OCI-LY3 (cell line): ENCODE results near the gene ADD2.

Source experiments
- H2AFZ ChIP-seq: fragments of 200-600, 300-600 bp; shearing (Covaris generic); 2 replicates; pipeline ENCODE4 v1.6.0; 2014; ENCODE audit warnings: antibody characterized with exemption, low read depth, low read length
- H3K27ac ChIP-seq: fragments of 200-600, 300-600 bp; sonication (generic); 2 replicates; pipeline ENCODE4 v1.5.1; 2014; ENCODE audit warnings: mild to moderate bottlenecking, low read length, moderate library complexity, mixed read lengths
- H3K27me3 ChIP-seq: fragments of 200-600, 300-600 bp; sonication (generic); 2 replicates; pipeline ENCODE4 v1.6.1; 2014; ENCODE audit warnings: low read depth, low read length, mixed read lengths
- H3K36me3 ChIP-seq: fragments of 200-600, 300-600 bp; sonication (generic); replicated peaks from 2 replicates; pipeline ENCODE3; 2014; ENCODE audit warnings: low read depth, low read length, mixed read lengths
- H3K4me1 ChIP-seq: fragments of 300-600, 200-600 bp; sonication (generic); 2 replicates; pipeline ENCODE4 v1.6.1; 2014; ENCODE audit warnings: low read length, mixed read lengths
- H3K4me2 ChIP-seq: fragments of 200-600, 300-600 bp; sonication (generic); 2 replicates; pipeline ENCODE4 v1.6.1; 2014; ENCODE audit warnings: low read length, mixed read lengths
- H3K4me3 ChIP-seq: fragments of 300-600, 200-600 bp; sonication (generic); 2 replicates; pipeline ENCODE4 v1.5.1; 2014; ENCODE audit warnings: antibody characterized with exemption, mild to moderate bottlenecking, low read length, moderate library complexity
- H3K79me2 ChIP-seq: fragments of 300-600, 200-600 bp; shearing (Covaris generic); 2 replicates; pipeline ENCODE4 v1.6.1; 2014; ENCODE audit warnings: mild to moderate bottlenecking, low read length, mixed read lengths
- H3K9ac ChIP-seq: fragments of 300-600, 200-600 bp; shearing (Covaris generic); 2 replicates; pipeline ENCODE4 v1.6.0; 2014; ENCODE audit warnings: mild to moderate bottlenecking, low read length, moderate library complexity
- H3K9me3 ChIP-seq: fragments of 200-600, 300-600 bp; shearing (Covaris generic); 2 replicates; pipeline ENCODE4 v1.6.1; 2014; ENCODE audit warnings: low read length, mixed read lengths; ENCODE audit not compliant: insufficient read depth
- H4K20me1 ChIP-seq: fragments of 200-600, 300-600 bp; sonication (generic); 2 replicates; pipeline ENCODE4 v1.6.1; 2016; ENCODE audit warnings: low read length, mixed read lengths; ENCODE audit not compliant: insufficient read depth
- CTCF ChIP-seq: fragments of 200-600, 300-600 bp; sonication (generic); IDR thresholded peaks from 2 replicates; pipeline ENCODE4 v1.5.1; 2014; ENCODE audit warnings: antibody characterized with exemption, low read length, low read depth
- EZH2phosphoT487 ChIP-seq: fragments of 200-600 bp; shearing (Covaris generic); IDR thresholded peaks from 2 replicates; pipeline ENCODE4 v1.6.1; 2018; ENCODE audit warnings: antibody characterized with exemption, mixed run types, low read depth

ADD2 gene

DNA sequence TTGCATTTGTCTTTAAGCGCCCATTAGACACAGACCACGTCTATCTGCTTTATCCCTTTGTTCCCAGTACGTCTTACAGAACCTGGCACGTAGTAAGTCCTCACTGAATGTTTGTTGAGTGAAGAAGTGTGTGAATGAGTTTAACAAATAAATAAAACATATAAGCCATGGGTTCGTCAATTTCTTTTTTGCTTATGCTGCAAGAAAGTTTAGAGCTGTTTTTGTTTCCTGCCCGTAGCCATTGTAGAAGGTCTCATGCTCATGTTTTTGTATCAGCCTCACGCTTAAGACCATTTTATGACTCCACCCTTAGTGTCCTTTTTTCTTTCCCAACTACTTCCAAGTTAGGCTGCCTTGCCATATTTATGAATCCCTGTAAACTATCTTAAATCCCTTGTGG, 2.5 kb downstream of the ADD2 start:
- H3K4me1 ChIP-seq = no peaks in the 10 kb centered on the region
- H3K4me2 ChIP-seq = no peak overlapping the region
- H3K27ac ChIP-seq = no peak overlapping the region
- no peaks in the 10 kb centered on the region for H4K20me1 ChIP-seq
- no peaks in the 10 kb centered on the region for H3K79me2 ChIP-seq
- H2AFZ ChIP-seq = no peak overlapping the region
- TF ChIP-seq CTCF (no peak), EZH2phosphoT487 (no peak)
- H3K9ac ChIP-seq = no peak overlapping the region
- no peaks in the 10 kb centered on the region for H3K9me3 ChIP-seq
- no peak overlapping the region for H3K4me3 ChIP-seq
- no peaks in the 10 kb centered on the region for H3K36me3 ChIP-seq
- H3K27me3 ChIP-seq = peaks cover 3% of the 10 kb centered on the region; the same call in 1 of the 2 replicates

DNA sequence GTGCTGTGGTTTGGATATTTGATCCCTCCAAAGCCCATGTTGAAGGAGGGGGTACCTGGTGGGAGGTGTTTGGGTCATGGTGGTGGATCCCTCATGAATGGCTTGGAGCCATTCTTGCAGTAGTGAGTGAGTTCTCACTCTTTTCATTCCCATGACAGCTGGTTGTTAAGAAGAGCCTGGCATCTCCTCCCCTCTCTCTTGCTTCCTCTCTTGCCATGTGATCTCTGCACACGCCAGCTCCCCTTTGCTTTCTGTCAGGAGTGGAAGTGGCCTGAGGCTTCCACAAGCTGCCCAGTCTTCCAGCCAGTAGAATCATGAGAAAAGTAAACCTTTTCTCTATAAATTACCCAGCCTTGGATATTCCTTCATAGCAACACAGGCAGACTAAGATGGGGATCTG, 8.6 kb downstream of the ADD2 start:
- no peaks in the 10 kb centered on the region for H3K79me2 ChIP-seq
- H3K4me2 ChIP-seq = no peak overlapping the region
- H3K36me3 ChIP-seq = no peaks in the 10 kb centered on the region
- no peaks in the 10 kb centered on the region for H3K4me1 ChIP-seq
- no peaks in the 10 kb centered on the region for H4K20me1 ChIP-seq
- H3K4me3 ChIP-seq = no peak overlapping the region
- no peak overlapping the region for H2AFZ ChIP-seq
- no peak overlapping the region for H3K9ac ChIP-seq
- H3K27me3 ChIP-seq = peaks cover 19% of the 10 kb centered on the region
- TF ChIP-seq EZH2phosphoT487 = no peak
- no peak for TF ChIP-seq CTCF
- H3K9me3 ChIP-seq = no peaks in the 10 kb centered on the region
- no peak overlapping the region for H3K27ac ChIP-seq

DNA sequence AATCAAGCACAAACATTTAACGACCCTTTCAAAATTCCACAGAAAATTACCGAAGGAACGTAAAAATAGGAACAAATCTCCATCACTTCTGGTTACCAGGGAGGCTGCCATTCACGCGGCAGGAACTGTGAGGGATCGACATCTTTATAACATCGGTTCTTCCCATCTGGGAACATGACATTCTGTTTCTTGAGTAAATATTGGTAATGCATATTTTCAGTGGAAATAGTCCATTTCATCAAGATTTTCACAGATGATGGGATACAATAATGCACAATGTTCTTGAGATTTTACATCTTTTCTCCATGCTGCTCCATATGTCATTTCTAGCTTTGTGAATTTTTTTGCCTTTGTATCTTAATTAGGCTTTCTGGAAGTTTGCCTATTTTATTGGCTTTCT, 10.0 kb downstream of the ADD2 start:
- no peaks in the 10 kb centered on the region for H3K4me1 ChIP-seq
- TF ChIP-seq EZH2phosphoT487 = no peak
- TF ChIP-seq CTCF = no peak
- no peaks in the 10 kb centered on the region for H3K9me3 ChIP-seq
- no peak overlapping the region for H3K9ac ChIP-seq
- H3K27me3 ChIP-seq = peaks cover 24% of the 10 kb centered on the region
- no peak overlapping the region for H3K4me2 ChIP-seq
- H4K20me1 ChIP-seq = no peaks in the 10 kb centered on the region
- H3K79me2 ChIP-seq = no peaks in the 10 kb centered on the region
- no peak overlapping the region for H2AFZ ChIP-seq
- H3K27ac ChIP-seq = no peak overlapping the region
- no peak overlapping the region for H3K4me3 ChIP-seq
- no peaks in the 10 kb centered on the region for H3K36me3 ChIP-seq

DNA sequence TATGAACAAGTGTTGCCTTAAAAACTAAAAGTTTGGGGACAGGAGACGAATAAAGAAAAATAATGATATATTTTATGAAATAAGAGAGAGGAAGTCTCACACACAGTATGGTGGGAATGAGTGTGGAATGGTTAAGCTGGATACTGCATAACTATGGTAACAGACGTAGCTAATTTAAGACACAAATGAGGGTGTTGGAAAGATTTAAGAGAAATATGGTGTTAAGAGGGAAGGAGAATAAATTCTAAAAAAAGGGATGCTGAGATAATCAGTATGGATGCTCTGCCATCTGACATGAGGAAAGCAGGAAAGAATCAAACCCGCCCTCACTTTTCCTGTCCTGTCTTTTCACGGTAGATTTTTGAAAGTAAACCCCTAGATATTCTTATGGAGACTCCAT, 10.6 kb downstream of the ADD2 start:
- Histone ChIP-seq H4K20me1 (no peaks in the 10 kb centered on the region), H3K4me3 (no peak overlapping the region), H3K9me3 (no peaks in the 10 kb centered on the region), H3K4me1 (no peaks in the 10 kb centered on the region), H3K27ac (no peak overlapping the region), H3K4me2 (no peak overlapping the region), H3K36me3 (no peaks in the 10 kb centered on the region), H3K27me3 (peaks cover 24% of the 10 kb centered on the region), H3K79me2 (no peaks in the 10 kb centered on the region), H3K9ac (no peak overlapping the region), H2AFZ (no peak overlapping the region)
- TF ChIP-seq EZH2phosphoT487 = no peak
- no peak for TF ChIP-seq CTCF
